Measurements from ENCODE around the gene FADS2.

DNA sequence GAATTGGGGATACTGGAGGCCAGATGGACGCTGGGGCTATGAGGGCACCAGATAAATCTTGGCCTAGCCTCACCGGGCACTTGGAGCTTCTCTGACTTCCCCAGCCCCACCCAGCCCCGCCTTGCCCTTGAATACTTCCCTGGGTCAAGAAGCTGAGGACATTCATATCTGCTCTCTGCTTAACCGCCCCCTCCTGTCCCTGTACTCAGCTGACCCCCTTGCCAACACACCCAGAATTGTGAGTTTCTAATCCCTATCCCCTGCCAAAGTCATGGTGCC, 41.3 kb downstream of the FADS2 start:
- TF ChIP-seq POLR2A (IDR thresholded peaks at IDR 0.05) = no peak
- TF ChIP-seq, protein P1, sequence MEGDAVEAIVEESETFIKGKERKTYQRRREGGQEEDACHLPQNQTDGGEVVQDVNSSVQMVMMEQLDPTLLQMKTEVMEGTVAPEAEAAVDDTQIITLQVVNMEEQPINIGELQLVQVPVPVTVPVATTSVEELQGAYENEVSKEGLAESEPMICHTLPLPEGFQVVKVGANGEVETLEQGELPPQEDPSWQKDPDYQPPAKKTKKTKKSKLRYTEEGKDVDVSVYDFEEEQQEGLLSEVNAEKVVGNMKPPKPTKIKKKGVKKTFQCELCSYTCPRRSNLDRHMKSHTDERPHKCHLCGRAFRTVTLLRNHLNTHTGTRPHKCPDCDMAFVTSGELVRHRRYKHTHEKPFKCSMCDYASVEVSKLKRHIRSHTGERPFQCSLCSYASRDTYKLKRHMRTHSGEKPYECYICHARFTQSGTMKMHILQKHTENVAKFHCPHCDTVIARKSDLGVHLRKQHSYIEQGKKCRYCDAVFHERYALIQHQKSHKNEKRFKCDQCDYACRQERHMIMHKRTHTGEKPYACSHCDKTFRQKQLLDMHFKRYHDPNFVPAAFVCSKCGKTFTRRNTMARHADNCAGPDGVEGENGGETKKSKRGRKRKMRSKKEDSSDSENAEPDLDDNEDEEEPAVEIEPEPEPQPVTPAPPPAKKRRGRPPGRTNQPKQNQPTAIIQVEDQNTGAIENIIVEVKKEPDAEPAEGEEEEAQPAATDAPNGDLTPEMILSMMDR (IDR thresholded peaks at IDR 0.05) = no peak
